ENCODE results near the gene RASL10B. TPM values are rescaled to one million over a fixed set of nuclear protein-coding genes. Genes with fewer than 3 reads are reported as not detected.
A peak's percentile ranks its signal among the peaks of the same experiment; 100 is the strongest.

Gene RASL10B
- polyA plus RNA-seq, 6 donors from 2014 or later, result not detected

DNA sequence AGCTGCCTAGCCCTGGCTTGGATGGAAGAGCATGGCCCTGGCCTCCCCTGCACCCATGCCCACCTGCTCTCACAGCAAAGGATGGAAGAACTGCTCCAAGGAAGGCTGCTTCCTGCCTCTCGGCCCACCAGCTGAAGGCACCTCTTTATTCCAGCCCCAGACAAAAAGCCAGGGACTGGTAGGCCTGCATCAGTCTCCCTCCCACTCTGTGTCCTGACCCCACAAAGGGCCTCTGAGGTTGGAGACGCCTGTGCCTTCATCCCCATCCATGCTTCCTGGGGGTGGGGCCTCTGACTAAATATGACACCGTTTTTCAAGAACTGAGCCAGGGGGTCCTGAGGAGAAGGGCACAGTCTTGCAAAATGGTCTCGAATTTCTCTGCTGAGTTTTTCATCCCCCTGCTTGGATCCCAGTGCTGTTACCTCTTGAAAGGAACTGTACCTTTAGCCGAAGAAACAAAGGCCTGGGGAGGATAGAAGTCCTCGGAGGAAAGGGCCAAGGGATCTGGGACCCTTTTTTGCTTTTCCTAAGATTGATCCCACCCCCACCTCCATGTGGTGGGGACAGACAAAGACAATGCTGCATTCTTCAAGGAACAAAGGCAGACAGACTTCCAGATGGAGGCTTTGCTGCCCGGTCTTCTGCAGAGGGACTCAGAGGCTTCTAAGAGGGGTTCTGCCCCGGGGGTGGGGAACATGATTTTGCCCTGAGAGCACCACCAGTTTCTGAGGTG lies 34.5 kb downstream of the RASL10B start:
- H3K36me3 Mint-ChIP-seq, result no peaks in the 10 kb centered on the region
- H3K4me3 Mint-ChIP-seq, result peak overlapping the region in 2 of 8 donors; percentile 69 to 83
- no peak for DNase-seq
- peaks cover 9 to 14% (median 9%) of the 10 kb centered on the region in 3 donors for H3K4me1 Mint-ChIP-seq
- no peak for ATAC-seq (ENCODE audit: low read depth in 2 of 2)
- no peaks in the 10 kb centered on the region for H3K9me3 Mint-ChIP-seq
- H3K27me3 Mint-ChIP-seq, result peaks cover 5 to 13% (median 7%) of the 10 kb centered on the region in 3 donors
- peak overlapping the region in 1 of 6 donors; percentile 42 for H3K27ac Mint-ChIP-seq

DNA sequence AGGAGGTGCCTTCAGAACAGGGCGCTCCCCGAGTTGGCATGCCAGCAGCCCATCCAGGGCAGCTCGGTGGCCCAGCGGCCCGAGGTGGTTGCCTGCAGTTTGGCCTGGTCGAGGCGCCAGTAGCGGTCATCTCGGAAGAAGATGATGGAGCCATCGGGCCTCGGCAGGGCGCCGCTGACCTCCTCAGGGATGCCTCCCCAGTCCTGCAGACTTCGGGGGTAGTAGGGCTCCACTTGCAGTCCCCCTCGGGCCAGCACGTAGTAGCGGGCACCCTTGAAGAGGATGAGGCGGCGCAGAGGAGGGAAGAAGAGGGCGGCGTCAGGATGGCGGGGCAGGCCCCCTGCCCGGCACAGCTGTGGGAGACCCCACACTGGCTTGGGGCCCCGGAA lies 35.0 kb downstream of the RASL10B start:
- Mint-ChIP-seq H3K4me3 (peak overlapping the region in 1 of 8 donors; percentile 67), H3K27ac (no peak overlapping the region), H3K36me3 (no peaks in the 10 kb centered on the region), H3K4me1 (peaks cover 9 to 14% (median 9%) of the 10 kb centered on the region in 3 donors), H3K9me3 (no peaks in the 10 kb centered on the region), H3K27me3 (peaks cover 5 to 13% (median 7%) of the 10 kb centered on the region in 3 donors)
- no peak for DNase-seq
- no peak for ATAC-seq (ENCODE audit: low read depth in 2 of 2)

DNA sequence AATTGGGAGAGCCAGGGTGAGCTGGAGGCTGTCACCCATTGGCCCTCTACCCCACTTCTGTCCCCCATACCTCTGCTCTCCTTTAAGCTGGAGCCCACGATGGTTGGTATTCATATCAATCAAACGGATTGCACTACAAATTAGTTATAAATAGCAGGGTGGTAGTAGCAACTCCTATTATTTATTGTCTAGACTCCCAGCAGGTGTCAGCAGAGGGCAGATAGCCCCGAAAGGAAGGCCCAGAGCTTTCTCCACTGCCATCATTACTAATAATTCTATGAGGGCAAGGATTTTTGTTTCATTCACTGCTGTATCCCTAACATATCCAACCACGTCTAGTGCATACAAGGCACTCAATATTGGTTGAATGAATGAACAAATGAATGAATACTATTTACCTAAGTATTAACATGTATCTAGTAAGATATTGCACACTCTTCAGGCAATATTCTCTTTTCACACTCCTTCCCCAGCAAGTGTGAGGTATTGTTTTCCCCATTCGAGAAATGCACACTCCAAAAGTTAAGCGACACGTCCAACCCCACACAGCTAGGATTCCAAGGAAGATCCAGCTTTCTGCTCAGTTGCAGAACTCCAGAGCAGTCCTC lies 35.6 kb downstream of the RASL10B start:
- Mint-ChIP-seq H3K9me3 (no peaks in the 10 kb centered on the region), H3K27me3 (peaks cover 5 to 13% (median 10%) of the 10 kb centered on the region in 3 donors), H3K4me1 (peaks cover 9 to 14% (median 9%) of the 10 kb centered on the region in 3 donors), H3K36me3 (no peaks in the 10 kb centered on the region), H3K4me3 (peak overlapping the region in 1 of 8 donors; percentile 67), H3K27ac (no peak overlapping the region)
- DNase-seq (no peak), ATAC-seq (ENCODE audit: low read depth in 2 of 2) (no peak)

DNA sequence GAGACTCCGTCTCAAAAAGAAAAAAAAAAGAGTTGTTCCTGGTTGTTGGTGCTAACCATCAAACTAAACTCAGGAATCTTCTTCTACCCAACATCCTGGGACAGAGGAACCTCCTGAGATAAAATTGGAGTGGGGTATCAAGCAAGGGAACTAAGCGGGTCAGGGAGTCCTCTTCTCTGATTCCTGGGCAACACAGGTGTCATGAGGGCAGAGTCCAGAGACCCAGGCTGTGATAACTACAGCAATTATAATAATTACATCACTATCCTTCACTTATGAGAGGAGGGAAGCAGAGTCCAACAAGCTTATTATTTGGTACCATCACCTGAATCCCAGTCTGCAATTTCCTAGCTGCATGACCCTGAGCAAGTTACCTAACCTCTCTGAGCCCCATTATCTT lies 37.4 kb downstream of the RASL10B start:
- Mint-ChIP-seq H3K27me3 (peaks cover 12 to 23% (median 17%) of the 10 kb centered on the region in 3 donors), H3K4me1 (peaks cover 9 to 13% (median 9%) of the 10 kb centered on the region in 3 donors), H3K27ac (no peak overlapping the region), H3K4me3 (no peak overlapping the region), H3K9me3 (no peaks in the 10 kb centered on the region), H3K36me3 (no peaks in the 10 kb centered on the region)
- no peak for ATAC-seq (ENCODE audit: low read depth in 2 of 2)
- no peak for DNase-seq

DNA sequence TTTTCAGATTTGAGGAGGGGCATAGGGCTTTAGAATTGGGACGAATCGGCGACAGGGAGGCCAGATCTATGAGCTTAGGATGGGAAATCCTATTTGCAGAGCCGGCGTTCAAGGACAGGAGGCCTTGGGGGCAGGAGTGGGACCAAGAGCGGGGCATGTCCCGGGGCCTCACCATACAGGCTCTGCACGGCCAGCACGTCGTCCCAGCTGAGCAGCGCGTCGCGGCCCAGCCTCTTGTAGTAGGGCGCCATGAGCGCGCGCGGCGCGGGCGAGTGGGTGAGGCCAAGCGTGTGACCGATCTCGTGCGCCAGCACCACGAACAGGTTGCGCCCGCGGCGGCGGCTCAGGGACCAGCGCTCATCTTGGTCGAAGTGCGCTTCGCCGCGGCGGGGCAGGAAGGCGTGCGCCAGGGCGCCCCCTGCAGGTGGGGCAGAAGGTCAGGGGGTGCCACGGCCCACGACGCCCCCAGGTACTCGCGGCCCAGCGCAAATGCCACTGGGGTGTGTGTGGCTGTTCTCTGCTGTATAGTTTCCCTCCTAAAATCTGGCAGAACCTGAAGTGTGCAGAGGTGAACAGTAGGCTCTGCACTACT lies 38.6 kb downstream of the RASL10B start:
- Mint-ChIP-seq H3K4me3 (peak overlapping the region in 1 of 8 donors; percentile 15), H3K36me3 (no peaks in the 10 kb centered on the region), H3K4me1 (peaks cover 2 to 4% (median 3%) of the 10 kb centered on the region in 3 donors), H3K27me3 (peaks cover 12 to 35% (median 29%) of the 10 kb centered on the region in 3 donors), H3K9me3 (no peaks in the 10 kb centered on the region), H3K27ac (no peak overlapping the region)
- ATAC-seq (ENCODE audit: low read depth in 2 of 2) (no peak), DNase-seq (no peak)

DNA sequence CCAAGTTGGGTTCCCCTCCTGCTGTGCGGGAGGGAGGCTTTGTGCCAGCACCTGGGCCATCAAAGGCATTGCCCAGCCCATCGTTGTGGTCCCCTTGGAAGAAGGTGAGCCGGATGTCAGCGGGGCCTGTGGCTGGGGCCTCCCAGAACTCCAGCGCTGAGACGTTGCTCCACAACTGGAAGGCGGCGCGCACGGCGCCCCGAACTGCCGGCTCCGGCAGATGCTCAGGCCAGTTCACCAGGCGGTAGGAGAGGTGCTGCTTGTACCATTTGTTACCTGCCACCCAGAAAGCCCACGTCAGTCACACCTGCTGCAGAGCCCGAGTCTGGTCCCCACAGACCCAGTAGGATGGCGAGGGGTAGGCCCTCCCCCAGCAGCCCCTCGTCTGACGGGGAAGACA lies 41.7 kb downstream of the RASL10B start:
- H3K4me1 Mint-ChIP-seq, result no peaks in the 10 kb centered on the region
- H3K36me3 Mint-ChIP-seq, result no peaks in the 10 kb centered on the region
- ATAC-seq (ENCODE audit: low read depth in 2 of 2) (no peak), DNase-seq (no peak)
- H3K27me3 Mint-ChIP-seq, result peaks cover 12 to 33% (median 29%) of the 10 kb centered on the region in 3 donors
- H3K9me3 Mint-ChIP-seq, result no peaks in the 10 kb centered on the region
- no peak overlapping the region for H3K27ac Mint-ChIP-seq
- no peak overlapping the region for H3K4me3 Mint-ChIP-seq

DNA sequence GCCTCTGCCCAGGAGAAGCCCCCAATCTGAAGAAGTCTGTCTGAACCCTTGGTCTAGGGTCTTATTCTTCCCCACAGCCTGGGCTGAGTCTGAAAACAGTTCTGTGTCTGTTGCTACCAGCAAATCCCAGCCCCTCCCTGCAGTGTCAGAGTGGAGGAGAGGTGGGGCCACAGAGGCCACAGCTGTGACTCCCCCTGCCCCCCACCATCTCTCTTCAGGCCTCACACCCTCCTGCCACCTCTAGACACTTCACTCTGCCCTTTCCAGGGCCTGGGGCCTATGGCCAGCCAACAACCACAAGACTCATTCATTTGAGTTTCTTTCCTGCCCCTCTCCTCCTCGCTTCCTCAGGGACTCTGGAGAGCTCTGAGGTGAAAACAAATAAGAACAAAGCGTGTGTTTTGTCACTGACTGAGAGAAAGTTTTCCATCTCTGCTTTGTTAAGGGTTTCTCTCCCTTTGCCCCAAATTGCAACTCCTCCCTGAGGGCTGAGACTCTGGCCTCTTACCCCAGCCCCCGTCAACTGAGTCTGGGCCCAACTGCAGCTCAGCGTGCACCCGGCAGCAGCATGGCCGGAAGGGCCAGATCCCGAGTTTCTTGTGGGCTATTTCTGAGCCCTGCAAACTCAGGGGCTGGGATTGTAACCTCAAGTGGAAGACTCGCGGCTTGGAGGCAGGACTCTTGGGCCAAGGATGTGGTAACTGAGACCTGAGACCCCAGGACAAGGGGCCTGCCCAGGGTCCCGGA lies 42.4 kb downstream of the RASL10B start:
- no peak for ATAC-seq (ENCODE audit: low read depth in 2 of 2)
- H3K4me3 Mint-ChIP-seq, result no peak overlapping the region
- H3K4me1 Mint-ChIP-seq, result no peaks in the 10 kb centered on the region
- H3K27ac Mint-ChIP-seq, result peak overlapping the region in 2 of 6 donors; percentile 38 to 52
- no peak for DNase-seq
- H3K36me3 Mint-ChIP-seq, result no peaks in the 10 kb centered on the region
- H3K9me3 Mint-ChIP-seq, result no peaks in the 10 kb centered on the region
- H3K27me3 Mint-ChIP-seq, result peaks cover 12 to 28% (median 25%) of the 10 kb centered on the region in 3 donors

DNA sequence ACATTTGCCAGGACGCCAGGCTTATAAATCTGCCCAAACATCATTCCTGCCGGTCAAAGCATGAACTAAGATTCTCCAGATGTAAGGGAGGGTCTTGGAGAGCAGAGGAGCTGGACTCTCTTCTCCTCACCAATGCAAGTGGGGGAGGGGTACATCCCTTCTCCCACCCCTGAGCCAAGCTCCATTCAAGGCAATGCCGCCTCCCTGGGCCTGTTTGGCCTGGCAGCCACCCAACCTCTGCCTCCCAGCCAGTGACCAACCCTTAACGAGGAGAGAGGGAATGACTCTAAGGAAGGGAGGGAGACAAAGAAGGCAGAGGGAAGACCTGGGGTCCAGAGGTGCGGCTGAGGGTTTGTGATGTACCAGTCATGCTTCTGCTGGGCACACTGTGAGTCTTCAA lies 43.1 kb downstream of the RASL10B start:
- Mint-ChIP-seq H3K27ac (no peak overlapping the region), H3K4me3 (no peak overlapping the region), H3K9me3 (no peaks in the 10 kb centered on the region), H3K4me1 (no peaks in the 10 kb centered on the region), H3K27me3 (peaks cover 14 to 28% (median 20%) of the 10 kb centered on the region in 3 donors), H3K36me3 (no peaks in the 10 kb centered on the region)
- ATAC-seq (ENCODE audit: low read depth in 2 of 2) (no peak), DNase-seq (no peak)

DNA sequence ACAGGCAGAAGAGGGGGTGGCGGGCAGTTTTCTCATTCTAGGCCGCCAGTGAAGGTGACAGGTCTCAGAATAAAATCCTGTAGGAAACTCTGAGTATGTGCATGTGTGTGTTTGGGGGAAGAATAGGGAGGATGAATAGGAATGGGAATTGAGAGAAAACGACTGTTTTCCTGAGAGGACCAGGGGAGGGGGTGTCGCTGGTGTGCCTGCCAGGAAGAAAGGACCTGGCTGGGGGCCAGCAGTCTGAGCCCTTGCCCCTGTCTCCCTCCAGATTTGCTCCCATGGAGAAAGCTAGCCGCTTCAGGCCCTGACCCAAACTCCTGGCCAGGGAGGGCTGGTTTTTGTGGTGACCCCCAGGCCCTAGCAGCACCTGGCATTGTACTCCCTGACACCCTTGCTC lies 43.6 kb downstream of the RASL10B start:
- Mint-ChIP-seq H3K9me3 (no peaks in the 10 kb centered on the region), H3K4me1 (no peaks in the 10 kb centered on the region), H3K27me3 (peaks cover 17 to 28% (median 19%) of the 10 kb centered on the region in 3 donors), H3K27ac (no peak overlapping the region), H3K4me3 (no peak overlapping the region), H3K36me3 (no peaks in the 10 kb centered on the region)
- ATAC-seq (ENCODE audit: low read depth in 2 of 2) (no peak), DNase-seq (no peak)

DNA sequence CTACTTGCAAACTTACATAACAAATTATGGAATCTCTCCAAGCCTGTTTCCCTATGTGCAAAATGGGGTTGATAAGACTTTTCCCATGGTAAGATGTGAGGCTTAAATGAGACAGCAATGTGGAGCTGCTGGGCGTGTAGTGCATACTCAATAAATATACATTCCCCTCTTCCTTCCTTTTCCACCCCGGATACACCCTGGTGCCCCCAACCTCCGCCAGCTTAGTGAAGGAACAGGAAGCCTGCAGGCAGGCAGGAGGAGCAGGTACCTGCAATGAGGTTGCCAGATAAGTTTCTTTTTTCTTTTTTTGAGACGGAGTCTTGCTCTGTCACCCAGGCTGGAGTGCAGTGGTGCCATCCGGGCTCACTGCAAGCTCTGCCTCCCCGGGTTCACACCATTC lies 44.1 kb downstream of the RASL10B start:
- ATAC-seq (ENCODE audit: low read depth in 2 of 2), result no peak
- no peaks in the 10 kb centered on the region for H3K9me3 Mint-ChIP-seq
- no peak overlapping the region for H3K27ac Mint-ChIP-seq

DNA sequence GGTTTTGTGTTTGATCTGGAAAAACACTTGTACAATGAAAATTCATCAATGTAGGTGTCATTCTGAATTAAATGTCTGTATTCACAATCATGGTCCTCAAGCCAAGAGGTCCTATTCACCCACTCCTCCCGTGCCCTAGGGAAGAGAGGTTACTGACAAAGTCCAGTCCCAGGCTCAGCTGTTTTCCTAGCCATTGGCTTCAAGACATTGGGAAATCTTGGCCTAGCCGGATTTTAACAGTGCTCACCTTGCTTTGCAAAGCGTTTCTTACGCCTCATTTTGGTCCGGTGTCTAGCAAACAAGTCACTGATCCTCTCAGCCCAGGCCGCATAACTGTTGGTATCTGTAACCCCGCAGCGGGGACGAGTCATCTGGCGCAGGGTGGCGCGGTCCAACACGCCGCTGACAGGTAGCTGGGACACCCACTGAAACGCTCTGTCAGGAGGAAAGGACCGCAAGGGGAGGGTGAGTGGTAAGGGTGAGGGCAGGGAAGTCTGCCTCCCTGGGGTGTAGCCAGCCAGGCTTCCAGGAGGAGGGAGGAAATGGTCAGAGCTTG lies 47.3 kb downstream of the RASL10B start:
- Mint-ChIP-seq H3K9me3 (no peaks in the 10 kb centered on the region), H3K4me3 (no peak overlapping the region), H3K27ac (no peak overlapping the region)

More for the DNA sequence above, 44.1 kb downstream of the RASL10B start:
- H3K4me1 Mint-ChIP-seq, result no peaks in the 10 kb centered on the region
- no peak overlapping the region for H3K4me3 Mint-ChIP-seq
- H3K36me3 Mint-ChIP-seq, result no peaks in the 10 kb centered on the region
- H3K27me3 Mint-ChIP-seq, result peaks cover 13 to 28% (median 20%) of the 10 kb centered on the region in 3 donors
- DNase-seq, result no peak

DNA sequence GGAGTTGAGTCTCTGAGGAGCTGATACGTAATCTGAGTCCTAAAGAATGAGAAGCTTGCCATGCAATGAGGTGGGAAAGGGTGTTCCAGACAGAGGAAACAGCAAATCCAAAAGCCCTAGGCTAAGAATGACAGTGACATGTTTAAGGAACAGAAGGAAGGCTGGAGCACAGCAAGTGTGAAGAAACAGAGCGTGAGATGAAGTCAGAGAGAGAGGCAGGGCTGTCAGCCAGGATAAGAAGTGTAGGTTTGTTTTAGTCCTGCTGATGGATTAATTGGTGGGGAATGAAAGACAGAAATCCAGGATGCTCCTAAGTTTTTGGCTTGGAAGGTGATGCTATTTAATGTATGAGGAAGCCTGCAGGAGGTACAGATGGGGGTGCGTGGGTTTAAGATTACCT lies 49.5 kb downstream of the RASL10B start:
- H3K27ac Mint-ChIP-seq, result peak overlapping the region in 1 of 6 donors; percentile 23
- no peaks in the 10 kb centered on the region for H3K36me3 Mint-ChIP-seq
- ATAC-seq (ENCODE audit: low read depth in 2 of 2) (no peak), DNase-seq (no peak)
- H3K27me3 Mint-ChIP-seq, result peaks cover 5 to 10% (median 8%) of the 10 kb centered on the region in 3 donors
- no peaks in the 10 kb centered on the region for H3K9me3 Mint-ChIP-seq
- H3K4me3 Mint-ChIP-seq, result no peak overlapping the region
- no peaks in the 10 kb centered on the region for H3K4me1 Mint-ChIP-seq

More for the DNA sequence above, 47.3 kb downstream of the RASL10B start:
- no peaks in the 10 kb centered on the region for H3K36me3 Mint-ChIP-seq
- ATAC-seq (ENCODE audit: low read depth in 2 of 2), result no peak
- H3K27me3 Mint-ChIP-seq, result peaks cover 5 to 25% (median 24%) of the 10 kb centered on the region in 3 donors
- H3K4me1 Mint-ChIP-seq, result no peaks in the 10 kb centered on the region
- DNase-seq, result no peak

DNA sequence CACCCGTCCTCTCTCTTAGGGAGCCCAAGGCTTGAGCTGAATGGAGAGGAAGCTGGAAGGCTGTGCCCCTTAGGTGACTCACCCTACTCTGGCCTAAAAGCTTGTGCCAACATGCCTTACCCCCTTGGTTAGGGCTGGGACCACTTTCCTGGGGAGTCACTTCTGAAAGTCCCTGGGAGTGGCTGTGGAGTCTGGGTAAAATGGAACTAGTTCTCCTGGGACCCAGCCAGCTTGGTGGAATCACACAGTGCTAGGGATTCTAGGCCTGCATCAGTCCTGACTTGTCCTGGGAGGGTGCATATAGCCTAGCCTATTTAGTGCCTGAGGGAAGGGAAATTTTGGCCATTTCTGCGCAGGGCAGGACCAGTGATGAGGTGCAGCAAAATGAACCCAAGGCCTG lies 53.5 kb downstream of the RASL10B start:
- peaks cover 0 to 10% (median 8%) of the 10 kb centered on the region in 3 donors for H3K27me3 Mint-ChIP-seq
- H3K27ac Mint-ChIP-seq, result no peak overlapping the region
- DNase-seq (no peak), ATAC-seq (ENCODE audit: low read depth in 2 of 2) (no peak)
- H3K36me3 Mint-ChIP-seq, result no peaks in the 10 kb centered on the region
- H3K9me3 Mint-ChIP-seq, result no peaks in the 10 kb centered on the region
- no peaks in the 10 kb centered on the region for H3K4me1 Mint-ChIP-seq
- no peak overlapping the region for H3K4me3 Mint-ChIP-seq

Data from naive B cell (primary cell).